ENCODE data around the gene ZNF423. TPM values are rescaled to one million over a fixed set of nuclear protein-coding genes. Genes with fewer than 3 reads are reported as not detected.

ZNF423 gene
- total and polyA plus RNA-seq, 9 of the 15 experiments (the other 6 are each of a cell fraction or from before 2014, with no cell fraction given) = not detected

DNA sequence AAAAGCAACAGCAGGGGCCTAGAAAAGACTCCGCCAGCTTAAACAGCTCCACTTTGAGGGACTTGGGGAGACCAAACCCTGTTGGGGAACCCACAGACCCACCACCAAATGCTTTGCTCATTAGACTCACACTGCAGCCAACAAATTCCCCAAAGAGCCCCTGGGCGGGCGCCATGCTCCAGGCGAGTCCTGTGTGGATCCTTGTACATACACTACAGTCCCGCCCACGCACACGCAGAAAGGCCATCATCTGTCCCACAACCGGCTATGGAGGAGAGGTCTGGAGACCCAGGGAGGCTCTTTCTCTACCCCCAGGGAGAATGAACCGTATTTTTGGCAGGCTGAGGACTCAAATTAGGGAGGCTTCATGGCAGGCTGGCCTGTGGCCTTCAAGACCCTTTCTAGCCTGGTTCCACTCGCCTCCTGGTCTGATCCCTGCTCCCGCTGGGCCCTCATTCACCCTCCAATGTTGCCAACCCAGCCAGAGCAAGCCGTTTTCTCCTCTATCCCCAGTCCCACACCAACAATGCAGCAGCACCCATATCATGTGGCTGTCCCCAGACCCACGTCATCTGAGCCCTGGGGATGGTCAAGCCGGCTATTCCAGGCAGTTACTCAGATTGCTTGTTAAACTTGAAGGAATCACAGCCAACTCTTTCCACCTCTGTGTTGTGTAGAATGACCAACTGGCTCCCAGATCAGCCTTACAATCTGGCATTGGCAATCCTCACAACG, 27.2 kb downstream of the ZNF423 start:
- H3K27me3 ChIP-seq (ENCODE audit: control insufficient read depth in 2 of 2, insufficient read depth in 2 of 2, low read length in 2 of 2) = peaks cover 33 to 67% of the 10 kb centered on the region in 2 experiments
- DNase-seq (ENCODE audit: extremely low read depth in 1 of 4, low spot score in 3 of 4) (no peak), ATAC-seq (no peak), FAIRE-seq (no peak)
- CTCF ChIA-PET (ENCODE audit: low intra/inter-chr PET ratio) = no interaction called here
- intact Hi-C loops (cut with micrococcal nuclease) = no loop called here
- no peaks in the 10 kb centered on the region for H3K9me3 ChIP-seq (replicated peaks; ENCODE audit: control insufficient read depth, insufficient read depth, low read depth, low read length)
- no peak overlapping the region for H3K9ac ChIP-seq (ENCODE audit: insufficient read depth in 1 of 2, low read depth in 2 of 2, low read length in 2 of 2)
- no peak overlapping the region for H3K4me2 ChIP-seq (ENCODE audit: insufficient read depth, low read length)
- POLR2A ChIA-PET = no interaction called here
- H2AFZ ChIP-seq (ENCODE audit: low read depth, low read length) = no peak overlapping the region
- H3K36me3 ChIP-seq (ENCODE audit: control insufficient read depth, insufficient read depth, low read length) = no peaks in the 10 kb centered on the region
- in situ Hi-C loops (cut with MboI) = no loop called here
- 3% methylated on average over 14 of the region's 15 CpGs for WGBS (ENCODE audit: insufficient coverage, low coverage, missing lambda C conversion rate)
- no peaks in the 10 kb centered on the region for H3K4me1 ChIP-seq (replicated peaks in 1 of 2; ENCODE audit: control insufficient read depth in 2 of 2, insufficient read depth in 2 of 2, low read length in 2 of 2)
- H3K79me2 ChIP-seq (ENCODE audit: control insufficient read depth, insufficient read depth, low read length) = no peaks in the 10 kb centered on the region
- no peaks in the 10 kb centered on the region for H3K9me1 ChIP-seq (ENCODE audit: control insufficient read depth, insufficient read depth, low read length)
- no peak overlapping the region for H3K4me3 ChIP-seq
- no peak for TF ChIP-seq BDP1 (IDR thresholded peaks at IDR 0.05; ENCODE audit: insufficient read depth, insufficient read length)
- peak; percentile 50 for TF ChIP-seq EGR1 (conservative IDR thresholded peaks at IDR 0.05)
- no TSS peak for BruUV-seq (replicated peaks)
- peaks cover 11% of the 10 kb centered on the region for H4K20me1 ChIP-seq (replicated peaks; ENCODE audit: control insufficient read depth, insufficient read depth, low read length)
- no peak overlapping the region for H3K27ac ChIP-seq (ENCODE audit: extremely low read depth, low read depth, low read length)

DNA sequence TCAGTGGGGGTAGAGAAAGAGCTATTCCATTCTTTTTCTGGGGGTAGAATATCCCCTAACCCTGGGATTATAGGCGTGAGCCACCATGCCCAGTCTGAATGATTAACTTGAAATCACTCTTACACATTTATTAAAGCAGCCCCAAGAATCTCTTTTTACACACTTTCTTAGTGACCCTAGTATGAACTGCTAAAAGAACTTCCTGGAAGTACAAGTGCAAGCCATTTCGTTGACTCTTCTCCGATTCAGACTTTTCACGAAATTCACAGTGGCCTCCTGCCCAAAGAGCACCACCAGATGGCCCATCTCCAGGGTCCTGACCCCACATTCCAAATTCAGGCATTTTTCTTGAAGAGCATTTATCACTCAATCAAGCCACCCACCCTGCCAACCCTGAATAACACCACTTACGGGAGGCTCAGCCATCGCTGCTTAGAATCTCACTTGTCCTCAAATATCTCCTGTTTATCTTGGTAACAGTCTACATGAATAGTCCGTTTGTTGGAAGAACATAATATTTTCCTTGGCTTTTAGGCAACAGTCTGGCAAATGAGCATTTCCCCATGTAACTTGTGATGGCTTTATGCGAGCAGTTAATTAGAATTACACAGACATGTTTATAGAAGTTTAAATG, 28.0 kb downstream of the ZNF423 start:
- ChIA-PET POLR2A (no interaction called here), CTCF (ENCODE audit: low intra/inter-chr PET ratio) (no interaction called here)
- no peaks in the 10 kb centered on the region for H3K9me3 ChIP-seq (replicated peaks; ENCODE audit: control insufficient read depth, insufficient read depth, low read depth, low read length)
- no peaks in the 10 kb centered on the region for H3K79me2 ChIP-seq (ENCODE audit: control insufficient read depth, insufficient read depth, low read length)
- no peaks in the 10 kb centered on the region for H3K4me1 ChIP-seq (replicated peaks in 1 of 2; ENCODE audit: control insufficient read depth in 2 of 2, insufficient read depth in 2 of 2, low read length in 2 of 2)
- in situ Hi-C loops (cut with MboI) = no loop called here
- no peak for ATAC-seq
- no peak overlapping the region for H3K4me3 ChIP-seq
- no peak for DNase-seq (ENCODE audit: extremely low read depth in 1 of 4, low spot score in 3 of 4)
- no peak overlapping the region for H2AFZ ChIP-seq (ENCODE audit: low read depth, low read length)
- H3K9ac ChIP-seq (ENCODE audit: insufficient read depth in 1 of 2, low read depth in 2 of 2, low read length in 2 of 2) = no peak overlapping the region
- peaks cover 11% of the 10 kb centered on the region for H4K20me1 ChIP-seq (replicated peaks; ENCODE audit: control insufficient read depth, insufficient read depth, low read length)
- WGBS (ENCODE audit: insufficient coverage, low coverage, missing lambda C conversion rate) = 0% methylated on average over 8 of the region's 8 CpGs
- H3K36me3 ChIP-seq (ENCODE audit: control insufficient read depth, insufficient read depth, low read length) = no peaks in the 10 kb centered on the region
- H3K27ac ChIP-seq (ENCODE audit: extremely low read depth, low read depth, low read length) = no peak overlapping the region
- H3K27me3 ChIP-seq (ENCODE audit: control insufficient read depth in 2 of 2, insufficient read depth in 2 of 2, low read length in 2 of 2) = peaks cover 33 to 63% of the 10 kb centered on the region in 2 experiments
- intact Hi-C loops (cut with micrococcal nuclease) = no loop called here
- no peaks in the 10 kb centered on the region for H3K9me1 ChIP-seq (ENCODE audit: control insufficient read depth, insufficient read depth, low read length)
- H3K4me2 ChIP-seq (ENCODE audit: insufficient read depth, low read length) = no peak overlapping the region
- no peak for FAIRE-seq
- no TSS peak for BruUV-seq (replicated peaks)
- no peak for TF ChIP-seq CHCHD3 (CRISPR knock-in tag; IDR thresholded peaks at IDR 0.05)
- TF ChIP-seq EHMT2 (IDR thresholded peaks at IDR 0.05) = no peak
- TF ChIP-seq ZNF146 (CRISPR knock-in tag; IDR thresholded peaks at IDR 0.05; ENCODE audit: unreplicated experiment) = no peak
- TF ChIP-seq, protein P1, sequence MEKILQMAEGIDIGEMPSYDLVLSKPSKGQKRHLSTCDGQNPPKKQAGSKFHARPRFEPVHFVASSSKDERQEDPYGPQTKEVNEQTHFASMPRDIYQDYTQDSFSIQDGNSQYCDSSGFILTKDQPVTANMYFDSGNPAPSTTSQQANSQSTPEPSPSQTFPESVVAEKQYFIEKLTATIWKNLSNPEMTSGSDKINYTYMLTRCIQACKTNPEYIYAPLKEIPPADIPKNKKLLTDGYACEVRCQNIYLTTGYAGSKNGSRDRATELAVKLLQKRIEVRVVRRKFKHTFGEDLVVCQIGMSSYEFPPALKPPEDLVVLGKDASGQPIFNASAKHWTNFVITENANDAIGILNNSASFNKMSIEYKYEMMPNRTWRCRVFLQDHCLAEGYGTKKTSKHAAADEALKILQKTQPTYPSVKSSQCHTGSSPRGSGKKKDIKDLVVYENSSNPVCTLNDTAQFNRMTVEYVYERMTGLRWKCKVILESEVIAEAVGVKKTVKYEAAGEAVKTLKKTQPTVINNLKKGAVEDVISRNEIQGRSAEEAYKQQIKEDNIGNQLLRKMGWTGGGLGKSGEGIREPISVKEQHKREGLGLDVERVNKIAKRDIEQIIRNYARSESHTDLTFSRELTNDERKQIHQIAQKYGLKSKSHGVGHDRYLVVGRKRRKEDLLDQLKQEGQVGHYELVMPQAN (IDR thresholded peaks at IDR 0.05; ENCODE audit: borderline replicate concordance) = no peak
- TF ChIP-seq NBN (IDR thresholded peaks at IDR 0.05; ENCODE audit: low read depth) = no peak
- TF ChIP-seq U2AF2 (optimal IDR thresholded peaks at IDR 0.05; ENCODE audit: low read depth, low read length) = no peak
- no peak for TF ChIP-seq KDM4B (IDR thresholded peaks at IDR 0.05; ENCODE audit: borderline replicate concordance in 2 of 2, low read depth in 1 of 2)
- TF ChIP-seq EWSR1 (IDR thresholded peaks at IDR 0.05; ENCODE audit: borderline replicate concordance, low read depth, partially characterized antibody) = no peak
- TF ChIP-seq, protein P2, sequence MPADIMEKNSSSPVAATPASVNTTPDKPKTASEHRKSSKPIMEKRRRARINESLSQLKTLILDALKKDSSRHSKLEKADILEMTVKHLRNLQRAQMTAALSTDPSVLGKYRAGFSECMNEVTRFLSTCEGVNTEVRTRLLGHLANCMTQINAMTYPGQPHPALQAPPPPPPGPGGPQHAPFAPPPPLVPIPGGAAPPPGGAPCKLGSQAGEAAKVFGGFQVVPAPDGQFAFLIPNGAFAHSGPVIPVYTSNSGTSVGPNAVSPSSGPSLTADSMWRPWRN (IDR thresholded peaks at IDR 0.05; ENCODE audit: low read depth) = no peak
